ENCODE results near the gene UVRAG. TPM values are rescaled to one million over a fixed set of nuclear protein-coding genes. Genes with fewer than 3 reads are reported as not detected.

UVRAG gene
- total RNA-seq, 2 experiments from 2014 or later = 15.9 to 18.3 TPM

DNA sequence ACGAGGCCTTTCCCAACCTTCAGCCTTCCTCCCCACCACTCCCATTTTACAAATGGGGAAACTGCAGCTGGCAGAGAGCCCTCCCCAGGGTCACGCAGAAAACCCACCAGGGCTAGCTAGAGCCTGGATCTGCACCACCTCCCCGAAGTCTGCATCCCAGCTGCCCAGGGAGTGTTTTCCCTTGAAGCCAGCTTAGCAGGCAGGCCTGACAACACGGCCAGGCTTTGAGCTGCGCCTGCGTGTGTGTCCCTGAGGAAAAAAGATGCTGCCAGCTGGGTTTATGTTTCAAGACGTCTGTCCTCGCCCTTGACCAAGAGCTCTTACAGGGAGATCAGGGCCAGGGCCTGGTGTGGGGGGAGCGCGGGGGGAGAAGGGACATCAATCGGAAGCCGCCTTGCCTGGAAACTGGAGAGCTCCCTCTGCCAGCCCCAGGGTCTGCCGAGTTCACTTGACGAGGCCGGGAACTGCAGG is 371.0 kb downstream of the UVRAG start:
- Mint-ChIP-seq H3K4me3 (no peak overlapping the region), H3K4me1 (ENCODE audit: low read depth) (no peaks in the 10 kb centered on the region), H3K36me3 (ENCODE audit: low read depth) (no peaks in the 10 kb centered on the region), H3K27me3 (ENCODE audit: low read depth) (no peaks in the 10 kb centered on the region), H3K27ac (no peak overlapping the region), H3K9me3 (no peaks in the 10 kb centered on the region)
- intact Hi-C loops (cut with micrococcal nuclease) = no loop called here
- DNase-seq = no peak
- CTCF ChIA-PET = interaction anchor here (0.6 to 1.2 kb wide), 3 partner anchors 21 to 235 kb away, joined by 3 to 5 read pairs (median 3); no protein-coding TSS in a partner anchor

DNA sequence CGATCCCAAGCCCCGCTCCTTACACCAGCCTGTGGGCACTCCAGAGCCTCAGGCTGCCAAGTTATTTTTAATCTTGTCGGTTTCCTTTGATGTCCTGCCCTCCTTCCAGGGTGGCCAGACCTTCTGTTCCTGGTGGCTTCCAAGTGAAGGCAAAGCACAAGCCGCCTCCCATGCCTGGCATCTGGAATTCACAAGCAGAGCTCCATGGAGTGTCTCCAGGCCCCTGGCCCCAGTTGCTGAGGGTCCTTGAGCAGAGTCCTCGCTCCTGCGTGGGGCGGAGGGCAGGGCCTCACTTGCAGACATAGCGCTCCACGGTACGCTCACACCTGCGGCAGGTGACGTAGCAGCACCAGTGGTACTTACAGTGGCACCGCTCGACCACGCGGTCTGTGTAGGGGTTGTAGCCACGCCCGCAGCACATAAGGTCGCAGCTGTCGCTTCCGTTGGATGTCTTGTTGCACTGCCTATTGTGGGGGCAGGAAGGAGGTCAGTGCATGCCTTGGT is 371.8 kb downstream of the UVRAG start:
- Mint-ChIP-seq H3K36me3 (ENCODE audit: low read depth) (no peaks in the 10 kb centered on the region), H3K27ac (no peak overlapping the region), H3K4me3 (no peak overlapping the region), H3K27me3 (ENCODE audit: low read depth) (no peaks in the 10 kb centered on the region), H3K9me3 (no peaks in the 10 kb centered on the region), H3K4me1 (ENCODE audit: low read depth) (no peaks in the 10 kb centered on the region)
- no peak for DNase-seq
- CTCF ChIA-PET = interaction anchor here (1.2 kb wide), 1 partner anchor 21 kb away, joined by 3 read pairs; no protein-coding TSS in a partner anchor
- intact Hi-C loops (cut with micrococcal nuclease) = no loop called here

DNA sequence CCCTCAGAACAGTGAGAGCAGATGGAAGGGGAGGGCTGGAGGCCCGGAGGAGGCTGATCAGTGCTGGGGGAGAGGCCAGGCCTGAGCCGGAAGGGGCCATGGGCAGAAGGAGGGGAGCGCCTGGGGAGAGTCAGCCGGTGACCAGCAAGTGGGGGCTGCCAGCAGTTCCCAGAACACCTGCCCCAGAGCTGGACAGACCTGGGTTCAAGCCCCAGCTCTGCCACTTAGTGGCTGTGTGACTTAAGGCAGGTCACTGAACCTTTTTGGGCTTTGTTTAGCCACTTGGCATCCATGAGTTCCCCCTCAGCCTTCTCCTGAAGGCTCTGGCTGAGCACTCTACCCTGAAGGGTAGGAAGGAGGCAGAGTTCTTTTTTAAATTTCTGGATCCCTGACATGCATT is 373.9 kb downstream of the UVRAG start:
- no peaks in the 10 kb centered on the region for H3K27me3 Mint-ChIP-seq (ENCODE audit: low read depth)
- intact Hi-C loops (cut with micrococcal nuclease) = no loop called here
- CTCF ChIA-PET = no interaction called here
- no peak overlapping the region for H3K4me3 Mint-ChIP-seq
- DNase-seq = no peak
- no peak overlapping the region for H3K27ac Mint-ChIP-seq
- H3K36me3 Mint-ChIP-seq (ENCODE audit: low read depth) = no peaks in the 10 kb centered on the region
- no peaks in the 10 kb centered on the region for H3K9me3 Mint-ChIP-seq
- no peaks in the 10 kb centered on the region for H3K4me1 Mint-ChIP-seq (ENCODE audit: low read depth)

DNA sequence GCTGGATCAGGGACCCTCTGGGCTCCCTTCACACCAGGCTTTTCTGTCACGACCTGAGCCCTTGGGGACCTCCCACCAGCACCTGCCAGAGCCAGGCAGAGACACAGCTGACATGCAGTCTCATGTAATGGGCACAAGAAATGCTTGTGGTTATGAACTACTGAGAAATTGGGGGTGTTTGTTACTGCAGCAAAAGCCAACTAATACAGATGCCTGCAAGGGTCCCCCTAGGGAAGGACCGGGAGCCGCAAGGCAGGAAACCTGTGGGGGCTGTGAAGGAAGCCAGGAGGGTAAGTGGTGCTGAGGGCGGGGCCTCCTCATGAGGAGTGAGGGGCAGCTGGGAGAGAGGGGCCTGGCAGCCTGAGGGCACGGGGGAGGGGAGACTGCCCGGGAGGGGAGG is 374.7 kb downstream of the UVRAG start:
- no peaks in the 10 kb centered on the region for H3K36me3 Mint-ChIP-seq (ENCODE audit: low read depth)
- no peak for DNase-seq
- H3K27me3 Mint-ChIP-seq (ENCODE audit: low read depth) = no peaks in the 10 kb centered on the region
- no peak overlapping the region for H3K4me3 Mint-ChIP-seq
- H3K4me1 Mint-ChIP-seq (ENCODE audit: low read depth) = no peaks in the 10 kb centered on the region
- H3K9me3 Mint-ChIP-seq = no peaks in the 10 kb centered on the region
- CTCF ChIA-PET = no interaction called here
- no peak overlapping the region for H3K27ac Mint-ChIP-seq
- intact Hi-C loops (cut with micrococcal nuclease) = no loop called here

DNA sequence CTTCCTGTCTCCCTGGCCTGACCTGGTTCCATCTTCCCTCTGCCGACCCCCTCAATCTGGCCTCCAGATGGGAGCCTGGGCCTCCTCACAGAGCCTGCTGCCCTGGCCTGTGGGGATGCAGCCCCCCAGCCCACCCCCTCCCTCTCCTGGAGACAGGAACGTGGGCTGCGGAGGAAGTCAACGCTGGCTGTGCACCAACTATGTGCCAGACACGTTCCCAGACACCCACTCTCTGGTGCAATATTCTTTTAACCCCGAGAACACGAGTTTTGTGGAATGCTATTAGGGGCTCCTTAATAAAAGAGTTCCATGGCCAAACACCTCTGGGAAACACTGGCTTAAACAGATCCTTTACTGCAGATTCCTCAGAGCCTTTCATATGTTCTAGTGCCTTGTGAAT is 375.4 kb downstream of the UVRAG start:
- Mint-ChIP-seq H3K36me3 (ENCODE audit: low read depth) (no peaks in the 10 kb centered on the region), H3K27ac (no peak overlapping the region), H3K9me3 (no peaks in the 10 kb centered on the region), H3K4me3 (no peak overlapping the region), H3K4me1 (ENCODE audit: low read depth) (no peaks in the 10 kb centered on the region), H3K27me3 (ENCODE audit: low read depth) (no peaks in the 10 kb centered on the region)
- no peak for DNase-seq
- CTCF ChIA-PET = no interaction called here
- intact Hi-C loops (cut with micrococcal nuclease) = no loop called here

Other genes starting within 250 kb of the UVRAG start
- gene MAP6, start 146.2 kb upstream of the UVRAG start, total RNA-seq = not detected
- not detected for gene MOGAT2, start 97.4 kb upstream of the UVRAG start, total RNA-seq
- gene DGAT2, start 46.4 kb upstream of the UVRAG start, total RNA-seq = 1 to 10 TPM; 3.4 to 4.2 TPM

Data from activated naive CD4-positive, alpha-beta T cell treated with anti-CD3 and anti-CD28 coated beads for 36 hours (primary cell).